ENCODE measurements around the gene TDG.

The TDG gene

GRCh38 chr12:103964805-103965204 lies 867 bp upstream of the TDG start:
- Histone ChIP-seq H3K4me3 (replicated peaks; ENCODE audit: low read depth, low read length) (peak overlapping the region; percentile 77), H3K36me3 (ENCODE audit: control insufficient read depth, insufficient read depth, low read length) (peaks cover 3% of the 10 kb centered on the region), H3K27me3 (replicated peaks; ENCODE audit: control insufficient read depth, insufficient read depth, low read length) (no peaks in the 10 kb centered on the region)
- no peak for TF ChIP-seq CTCF (IDR thresholded peaks at IDR 0.05; ENCODE audit: insufficient read depth, low read length, poor library complexity, severe bottlenecking)
- DNase-seq (ENCODE audit: extremely low read depth, insufficient read length) = no peak

GRCh38 chr12:103965255-103965589 lies 450 bp upstream of the TDG start:
- TF ChIP-seq CTCF (IDR thresholded peaks at IDR 0.05; ENCODE audit: insufficient read depth, low read length, poor library complexity, severe bottlenecking) = no peak
- H3K36me3 ChIP-seq (ENCODE audit: control insufficient read depth, insufficient read depth, low read length) = peaks cover 3% of the 10 kb centered on the region

GRCh38 chr12:103966736-103967135 lies 1.1 kb downstream of the TDG start:
- no peaks in the 10 kb centered on the region for H3K27me3 ChIP-seq (replicated peaks; ENCODE audit: control insufficient read depth, insufficient read depth, low read length)
- peaks cover 3% of the 10 kb centered on the region for H3K36me3 ChIP-seq (ENCODE audit: control insufficient read depth, insufficient read depth, low read length)
- TF ChIP-seq CTCF (IDR thresholded peaks at IDR 0.05; ENCODE audit: insufficient read depth, low read length, poor library complexity, severe bottlenecking) = no peak
- no peak for DNase-seq (ENCODE audit: extremely low read depth, insufficient read length)
- peak overlapping the region; percentile 77 for H3K4me3 ChIP-seq (replicated peaks; ENCODE audit: low read depth, low read length)

More at GRCh38 chr12:103965255-103965589, 450 bp upstream of the TDG start:
- Histone ChIP-seq H3K27me3 (replicated peaks; ENCODE audit: control insufficient read depth, insufficient read depth, low read length) (no peaks in the 10 kb centered on the region), H3K4me3 (replicated peaks; ENCODE audit: low read depth, low read length) (peak overlapping the region; percentile 77)
- DNase-seq (ENCODE audit: extremely low read depth, insufficient read length) = no peak

GRCh38 chr12:103969391-103969790 lies 3.7 kb downstream of the TDG start:
- no peak for TF ChIP-seq CTCF (IDR thresholded peaks at IDR 0.05; ENCODE audit: insufficient read depth, low read length, poor library complexity, severe bottlenecking)
- no peak for DNase-seq (ENCODE audit: extremely low read depth, insufficient read length)
- peaks cover 3% of the 10 kb centered on the region for H3K36me3 ChIP-seq (ENCODE audit: control insufficient read depth, insufficient read depth, low read length)
- no peak overlapping the region for H3K4me3 ChIP-seq (replicated peaks; ENCODE audit: low read depth, low read length)
- H3K27me3 ChIP-seq (replicated peaks; ENCODE audit: control insufficient read depth, insufficient read depth, low read length) = no peaks in the 10 kb centered on the region

GRCh38 chr12:103973909-103974308 lies 8.2 kb downstream of the TDG start:
- no peak for DNase-seq (ENCODE audit: extremely low read depth, insufficient read length)
- TF ChIP-seq CTCF (IDR thresholded peaks at IDR 0.05; ENCODE audit: insufficient read depth, low read length, poor library complexity, severe bottlenecking) = no peak
- Histone ChIP-seq H3K4me3 (replicated peaks; ENCODE audit: low read depth, low read length) (no peak overlapping the region), H3K36me3 (ENCODE audit: control insufficient read depth, insufficient read depth, low read length) (peaks cover 13% of the 10 kb centered on the region), H3K27me3 (replicated peaks; ENCODE audit: control insufficient read depth, insufficient read depth, low read length) (no peaks in the 10 kb centered on the region)

- no peak overlapping the region for H3K4me3 ChIP-seq (replicated peaks; ENCODE audit: low read depth, low read length)
- TF ChIP-seq CTCF (IDR thresholded peaks at IDR 0.05; ENCODE audit: insufficient read depth, low read length, poor library complexity, severe bottlenecking) = no peak
- peaks cover 12% of the 10 kb centered on the region for H3K36me3 ChIP-seq (ENCODE audit: control insufficient read depth, insufficient read depth, low read length)
- no peaks in the 10 kb centered on the region for H3K27me3 ChIP-seq (replicated peaks; ENCODE audit: control insufficient read depth, insufficient read depth, low read length)
- no peak for DNase-seq (ENCODE audit: extremely low read depth, insufficient read length)
Measured at GRCh38 chr12:103975368-103975767, 9.7 kb downstream of the TDG start.

All from GM06990 (cell line).